HEK293 (cell line): ENCODE results near the gene DHRS4L2.

ENCODE experiments used
- KLF1 ChIP-seq: fragments of 450-650 bp; formaldehyde crosslinking; IDR thresholded peaks from 2 replicates; pipeline ENCODE4 v1.5.1; 2016; ENCODE audit warnings: missing biosample characterization, missing genetic modification characterization
- ZBTB1 ChIP-seq: fragments of 450-650 bp; formaldehyde crosslinking; IDR thresholded peaks from 2 replicates; pipeline ENCODE4 v1.5.1; 2016; ENCODE audit warnings: missing biosample characterization, missing genetic modification characterization
- TF ChIP-seq, protein P1 (sequence below): fragments of 450-650 bp; formaldehyde crosslinking; IDR thresholded peaks from 2 replicates; pipeline ENCODE4 v1.5.1; 2016; ENCODE audit warnings: missing biosample characterization, missing genetic modification characterization
- TF ChIP-seq, protein P2 (sequence below): fragments of 450-650 bp; formaldehyde crosslinking; IDR thresholded peaks from 2 replicates; pipeline ENCODE4 v1.5.1; 2016; ENCODE audit warnings: missing biosample characterization, missing genetic modification characterization

DNA sequence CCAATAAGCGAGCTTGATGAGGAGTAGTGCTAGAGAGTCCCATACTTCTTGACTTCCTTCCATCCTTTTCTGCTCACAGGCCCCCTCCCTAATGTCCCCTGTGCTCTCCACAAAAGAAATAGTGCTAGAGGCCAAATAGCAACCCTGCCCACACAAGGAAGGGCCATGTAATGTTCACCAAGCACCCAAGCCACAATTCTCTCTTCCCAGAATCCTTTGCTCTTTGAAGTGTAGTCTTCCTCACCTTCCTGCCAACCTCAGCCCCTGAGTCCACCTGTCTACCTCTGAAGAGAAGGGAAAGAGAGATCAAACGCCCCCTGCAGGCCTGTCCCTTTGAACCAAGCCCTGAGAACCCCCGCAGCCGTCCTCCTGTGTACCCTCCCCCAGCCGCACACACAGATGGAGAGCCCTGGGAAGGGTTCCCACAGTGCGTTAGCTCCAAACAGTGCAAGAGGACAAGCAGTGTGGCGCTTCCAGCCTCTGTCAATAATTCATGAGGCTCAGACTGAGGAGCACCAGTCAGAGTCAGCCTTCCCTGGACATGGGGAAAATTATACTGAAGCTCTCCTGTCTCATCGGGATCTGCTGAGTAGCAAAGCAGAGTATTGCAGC is 37.0 kb upstream of the DHRS4L2 start:
- TF ChIP-seq KLF1 (tag by site-specific recombination) (no peak), ZBTB1 (tag by site-specific recombination) (no peak)
- TF ChIP-seq, protein P1, sequence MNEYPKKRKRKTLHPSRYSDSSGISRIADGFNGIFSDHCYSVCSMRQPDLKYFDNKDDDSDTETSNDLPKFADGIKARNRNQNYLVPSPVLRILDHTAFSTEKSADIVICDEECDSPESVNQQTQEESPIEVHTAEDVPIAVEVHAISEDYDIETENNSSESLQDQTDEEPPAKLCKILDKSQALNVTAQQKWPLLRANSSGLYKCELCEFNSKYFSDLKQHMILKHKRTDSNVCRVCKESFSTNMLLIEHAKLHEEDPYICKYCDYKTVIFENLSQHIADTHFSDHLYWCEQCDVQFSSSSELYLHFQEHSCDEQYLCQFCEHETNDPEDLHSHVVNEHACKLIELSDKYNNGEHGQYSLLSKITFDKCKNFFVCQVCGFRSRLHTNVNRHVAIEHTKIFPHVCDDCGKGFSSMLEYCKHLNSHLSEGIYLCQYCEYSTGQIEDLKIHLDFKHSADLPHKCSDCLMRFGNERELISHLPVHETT (tag by site-specific recombination) = no peak
- TF ChIP-seq, protein P2, sequence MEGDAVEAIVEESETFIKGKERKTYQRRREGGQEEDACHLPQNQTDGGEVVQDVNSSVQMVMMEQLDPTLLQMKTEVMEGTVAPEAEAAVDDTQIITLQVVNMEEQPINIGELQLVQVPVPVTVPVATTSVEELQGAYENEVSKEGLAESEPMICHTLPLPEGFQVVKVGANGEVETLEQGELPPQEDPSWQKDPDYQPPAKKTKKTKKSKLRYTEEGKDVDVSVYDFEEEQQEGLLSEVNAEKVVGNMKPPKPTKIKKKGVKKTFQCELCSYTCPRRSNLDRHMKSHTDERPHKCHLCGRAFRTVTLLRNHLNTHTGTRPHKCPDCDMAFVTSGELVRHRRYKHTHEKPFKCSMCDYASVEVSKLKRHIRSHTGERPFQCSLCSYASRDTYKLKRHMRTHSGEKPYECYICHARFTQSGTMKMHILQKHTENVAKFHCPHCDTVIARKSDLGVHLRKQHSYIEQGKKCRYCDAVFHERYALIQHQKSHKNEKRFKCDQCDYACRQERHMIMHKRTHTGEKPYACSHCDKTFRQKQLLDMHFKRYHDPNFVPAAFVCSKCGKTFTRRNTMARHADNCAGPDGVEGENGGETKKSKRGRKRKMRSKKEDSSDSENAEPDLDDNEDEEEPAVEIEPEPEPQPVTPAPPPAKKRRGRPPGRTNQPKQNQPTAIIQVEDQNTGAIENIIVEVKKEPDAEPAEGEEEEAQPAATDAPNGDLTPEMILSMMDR = no peak
